ENCODE data around the gene FRMD4A.
"Not testable (repeated sequence)": the region's sequence is repeated elsewhere in the genome, so short reads cannot be mapped to it uniquely, and the experiment has no call there.

The FRMD4A gene

DNA sequence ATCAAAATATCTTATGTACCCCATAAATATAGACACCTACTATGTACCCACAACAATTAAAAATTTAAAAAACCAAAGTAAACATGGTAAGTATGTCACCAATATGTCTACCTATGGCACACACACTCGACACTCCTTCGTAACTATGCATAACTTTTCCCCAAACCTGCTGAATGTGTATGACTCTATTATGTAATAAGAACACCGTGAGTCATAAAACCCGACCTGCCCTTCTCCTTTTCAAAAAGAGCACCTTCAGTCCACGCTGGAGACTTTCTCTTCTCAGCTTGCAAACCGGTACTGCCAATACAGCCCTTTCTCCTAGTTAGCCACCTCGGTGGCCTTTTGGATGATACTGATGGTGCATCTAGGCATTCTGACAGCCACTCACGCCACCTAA is 557.7 kb downstream of the FRMD4A start:
- no peak for DNase-seq

DNA sequence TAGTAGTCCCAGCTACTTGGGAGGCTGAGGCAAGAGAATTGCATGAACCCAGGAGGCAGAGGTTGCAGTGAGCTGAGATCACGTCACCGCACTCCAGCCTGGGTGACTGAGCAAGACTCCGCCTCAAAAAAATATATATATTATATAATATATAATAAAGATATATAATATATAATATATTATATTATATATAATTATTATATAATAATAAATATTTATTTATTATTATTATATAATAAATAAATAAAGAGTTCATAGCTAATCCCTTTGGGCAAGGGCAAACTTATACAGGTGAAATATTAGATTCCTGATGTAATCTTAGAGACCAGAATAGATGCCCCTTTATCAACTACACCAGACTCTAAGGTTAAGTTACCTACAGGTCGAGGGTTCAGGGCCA is 558.7 kb downstream of the FRMD4A start:
- DNase-seq, result no peak

DNA sequence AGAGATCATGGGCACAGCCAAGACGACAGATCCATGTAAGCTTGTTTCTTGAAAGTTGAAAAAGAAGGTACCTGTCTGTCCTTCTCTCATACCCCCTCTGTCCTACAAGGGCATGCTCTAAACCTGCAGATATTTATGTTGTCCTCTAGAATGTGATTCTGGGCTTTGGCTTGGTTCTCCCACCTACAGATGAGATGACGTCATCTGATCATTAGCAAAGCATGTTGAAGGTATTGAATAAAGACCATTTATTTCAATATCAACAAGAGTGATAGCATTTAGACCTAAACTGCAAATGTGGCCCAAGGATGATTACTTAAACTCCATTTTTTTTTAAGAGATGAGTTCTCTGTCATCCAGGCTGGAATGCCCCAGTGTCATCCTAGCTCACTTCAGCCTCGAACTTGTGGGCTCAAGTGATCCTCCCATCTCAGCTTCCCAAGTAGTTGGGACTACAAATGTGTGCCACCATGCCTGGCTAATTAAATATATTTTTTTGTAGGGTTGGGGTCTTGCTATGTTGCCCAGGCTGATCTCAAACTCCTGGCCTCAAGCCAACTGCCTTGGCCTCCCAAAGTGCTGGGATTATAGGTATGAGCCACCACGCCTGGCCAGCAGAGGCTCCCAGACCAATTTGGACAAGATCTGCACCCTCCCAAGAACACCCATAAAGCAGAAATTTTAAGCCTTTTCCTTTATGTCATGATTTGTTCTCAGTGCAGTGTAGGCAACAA is 559.8 kb downstream of the FRMD4A start:
- DNase-seq, result no peak

DNA sequence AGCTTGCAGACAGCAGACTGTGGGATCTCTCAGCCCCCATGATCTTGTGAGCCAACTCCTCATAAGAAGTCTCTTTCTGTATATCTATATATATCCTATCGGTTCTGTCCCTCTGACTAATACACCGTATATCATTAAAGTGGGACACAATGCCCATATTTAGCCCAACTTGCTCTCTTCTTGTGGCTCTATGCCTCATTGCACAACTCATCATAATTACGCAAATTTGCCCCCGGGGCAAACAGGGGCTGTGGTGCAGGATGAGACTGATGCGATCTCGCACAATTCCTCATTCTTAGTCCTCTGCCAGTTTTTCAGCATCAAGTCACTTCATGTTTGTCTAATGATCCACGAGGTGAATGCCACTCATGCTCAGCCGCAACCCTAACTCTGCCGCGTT is 560.8 kb downstream of the FRMD4A start:
- no peak for DNase-seq

DNA sequence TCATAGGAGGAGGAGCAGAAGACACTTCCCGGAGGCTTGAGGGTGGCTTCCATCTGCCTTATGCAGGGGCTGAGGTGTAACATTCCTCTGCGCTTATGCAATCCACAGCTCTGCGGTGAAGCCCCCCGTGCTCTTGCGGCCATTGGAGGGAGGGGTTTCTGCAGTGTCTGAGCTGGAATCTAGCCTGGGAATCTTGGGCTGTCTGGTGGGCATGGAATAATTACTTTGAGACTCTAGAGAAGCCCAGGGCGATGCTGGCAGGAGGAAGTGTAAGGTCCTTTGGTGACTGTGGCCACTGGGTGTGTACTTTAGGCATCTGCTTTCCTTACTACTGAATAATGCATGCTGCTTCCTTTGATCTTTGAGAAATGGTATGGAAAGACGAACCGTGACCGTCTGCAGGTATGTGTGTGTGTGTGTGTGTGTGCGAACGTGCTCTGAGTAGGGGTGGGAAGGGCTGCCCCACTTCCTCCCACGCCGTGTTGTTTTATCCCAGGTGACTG is 563.0 kb downstream of the FRMD4A start:
- DNase-seq, result no peak

DNA sequence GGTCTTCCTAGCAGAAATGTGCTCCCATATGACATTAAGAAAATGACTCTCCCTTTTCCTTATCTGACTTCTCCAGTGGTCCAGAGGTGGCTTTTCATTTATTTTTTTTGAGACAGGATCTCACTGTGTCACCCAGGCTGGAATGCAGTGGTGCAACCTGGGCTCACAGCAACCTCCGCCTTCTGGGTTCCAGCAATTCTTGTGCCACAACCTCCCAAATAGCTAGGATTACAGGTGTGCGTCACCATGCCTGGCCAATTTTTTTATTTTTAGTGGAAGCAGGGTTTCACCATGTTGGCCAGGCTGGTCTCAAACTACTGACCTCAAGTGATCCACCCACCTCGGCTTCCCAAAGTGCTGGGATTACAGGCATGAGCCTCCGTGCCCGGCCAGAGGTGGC is 563.6 kb downstream of the FRMD4A start:
- not testable (repeated sequence) for DNase-seq

DNA sequence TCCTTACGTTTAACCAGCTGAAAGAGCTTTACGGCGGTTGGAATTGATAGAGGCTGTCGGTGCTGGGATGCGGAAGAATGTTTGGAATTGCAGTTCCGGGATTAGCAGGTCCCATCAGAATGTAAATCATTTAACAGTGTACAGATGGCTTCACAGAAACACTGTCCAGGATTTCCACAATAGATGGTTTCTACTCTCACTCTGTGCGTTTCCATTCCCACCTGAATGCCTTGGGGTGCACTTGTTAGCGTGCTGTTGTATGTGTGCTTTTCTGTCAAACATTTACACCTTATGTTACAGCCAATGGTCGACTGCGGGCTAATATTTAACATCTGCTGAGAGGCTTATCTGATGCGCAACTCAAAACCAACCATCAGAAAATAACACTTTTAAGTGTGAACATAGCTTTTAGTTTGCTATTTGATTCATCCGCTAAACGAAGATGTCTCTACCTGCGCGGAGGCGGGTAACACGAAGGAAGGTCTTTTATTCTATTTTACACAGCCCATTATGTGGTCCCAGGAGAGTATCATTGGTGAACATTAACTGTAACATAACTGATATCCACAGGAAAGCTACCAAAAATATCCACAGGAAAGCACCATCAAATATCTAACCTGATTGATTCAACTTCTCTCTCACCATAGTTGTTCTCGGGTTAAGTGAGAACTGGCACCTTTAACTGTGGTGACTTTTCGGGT is 564.9 kb downstream of the FRMD4A start:
- DNase-seq, result no peak

DNA sequence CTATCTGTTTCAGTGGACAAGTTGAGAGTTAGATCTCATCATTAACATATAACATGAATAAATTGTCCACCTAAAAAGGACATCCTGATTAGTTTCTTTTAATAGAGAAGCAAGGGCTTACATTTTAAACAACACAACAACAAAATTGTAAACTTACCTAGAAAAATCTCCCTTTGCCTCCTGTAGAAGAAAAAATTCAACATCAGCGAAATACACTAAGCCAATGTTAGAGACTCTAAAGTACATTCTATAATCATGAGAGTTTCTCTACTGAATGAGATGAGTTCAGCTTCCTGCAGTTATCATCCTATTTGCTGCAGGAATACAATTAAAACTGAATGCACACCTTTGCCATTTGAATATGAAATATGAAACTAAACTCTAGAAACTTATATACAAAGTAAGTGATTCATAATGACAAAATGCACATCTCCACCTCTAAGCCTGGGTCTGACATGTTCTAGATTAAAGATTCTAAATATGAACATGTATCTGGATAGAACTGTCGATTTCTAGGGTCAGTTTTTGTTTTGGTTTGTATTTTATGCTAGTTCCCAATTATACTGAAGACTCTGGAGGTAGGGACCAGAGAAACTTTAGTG is 569.1 kb downstream of the FRMD4A start:
- DNase-seq, result no peak

DNA sequence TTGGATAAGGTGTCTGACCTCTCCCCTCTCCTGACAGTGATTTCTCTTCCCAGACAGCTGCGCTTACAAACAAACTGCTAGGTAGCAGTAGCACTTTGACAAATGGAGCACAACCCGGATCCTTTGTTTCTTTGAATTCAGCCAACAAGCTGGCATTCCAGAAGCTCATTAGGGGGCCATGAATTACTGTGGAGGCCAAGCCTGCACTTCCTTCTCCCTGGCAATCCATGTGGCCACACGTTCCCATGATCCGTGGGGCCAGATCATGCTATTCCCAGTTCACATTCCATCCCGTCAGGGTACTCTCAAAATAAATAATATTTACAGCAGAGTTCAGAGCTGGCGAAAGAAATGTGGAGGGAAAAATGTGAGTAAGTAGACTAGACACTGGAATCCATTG is 571.6 kb downstream of the FRMD4A start:
- DNase-seq, result no peak

DNA sequence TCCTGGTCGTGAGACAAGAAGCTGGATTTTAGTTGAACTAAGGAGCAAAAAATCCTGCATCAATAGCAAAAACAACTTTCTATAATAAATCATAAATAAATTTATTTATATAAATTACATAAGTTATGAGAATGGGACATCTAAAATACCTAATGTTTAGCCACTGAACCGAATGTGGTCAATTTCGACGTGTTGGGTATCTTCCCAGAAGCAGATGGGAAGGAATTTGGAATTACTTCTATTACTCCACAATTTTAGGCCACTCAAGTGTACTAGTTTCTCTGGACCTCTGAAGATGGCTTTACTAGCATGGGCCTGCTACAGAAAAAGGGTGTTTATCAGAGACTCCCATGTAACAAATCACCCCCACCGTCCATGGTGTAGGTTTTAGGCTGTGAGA is 572.0 kb downstream of the FRMD4A start:
- DNase-seq, result no peak

DNA sequence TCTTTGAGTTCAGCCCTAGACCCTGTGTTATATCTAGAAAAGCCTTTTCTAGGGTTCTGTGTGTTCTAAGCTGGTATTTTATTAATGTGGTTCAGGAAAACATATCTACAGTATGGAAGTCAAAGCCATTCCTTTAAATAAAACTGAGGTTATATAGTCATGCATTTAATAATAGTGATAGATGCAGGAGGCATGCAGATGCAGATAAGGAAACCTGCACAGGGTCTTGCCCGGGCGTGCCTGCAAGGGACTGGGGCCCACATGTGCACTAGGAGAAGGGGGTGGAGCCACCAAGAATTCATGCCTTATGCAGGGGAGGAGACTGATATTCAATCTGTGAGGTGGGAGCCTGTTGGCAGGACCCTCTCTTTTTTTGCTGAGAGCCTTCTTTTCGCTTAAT is 572.4 kb downstream of the FRMD4A start:
- DNase-seq, result no peak

DNA sequence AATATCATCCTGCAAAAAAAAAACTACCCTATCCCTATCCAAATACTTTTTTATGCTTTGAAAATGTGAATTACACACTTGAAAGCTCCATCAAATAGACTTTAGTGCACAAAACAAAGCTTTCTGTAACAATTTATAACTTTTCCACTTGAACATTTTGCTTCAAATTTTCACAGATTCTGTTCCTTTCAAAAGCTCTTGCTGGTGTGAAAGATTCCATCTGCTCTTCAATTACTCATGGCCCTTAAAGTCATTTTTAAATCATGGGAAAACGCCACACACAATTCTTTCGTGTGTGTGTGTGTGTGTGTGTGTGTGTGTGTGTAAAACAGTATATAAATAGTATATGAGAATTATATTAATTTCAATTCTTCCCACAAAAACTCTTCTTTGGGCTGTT is 576.4 kb downstream of the FRMD4A start:
- DNase-seq, result no peak

DNA sequence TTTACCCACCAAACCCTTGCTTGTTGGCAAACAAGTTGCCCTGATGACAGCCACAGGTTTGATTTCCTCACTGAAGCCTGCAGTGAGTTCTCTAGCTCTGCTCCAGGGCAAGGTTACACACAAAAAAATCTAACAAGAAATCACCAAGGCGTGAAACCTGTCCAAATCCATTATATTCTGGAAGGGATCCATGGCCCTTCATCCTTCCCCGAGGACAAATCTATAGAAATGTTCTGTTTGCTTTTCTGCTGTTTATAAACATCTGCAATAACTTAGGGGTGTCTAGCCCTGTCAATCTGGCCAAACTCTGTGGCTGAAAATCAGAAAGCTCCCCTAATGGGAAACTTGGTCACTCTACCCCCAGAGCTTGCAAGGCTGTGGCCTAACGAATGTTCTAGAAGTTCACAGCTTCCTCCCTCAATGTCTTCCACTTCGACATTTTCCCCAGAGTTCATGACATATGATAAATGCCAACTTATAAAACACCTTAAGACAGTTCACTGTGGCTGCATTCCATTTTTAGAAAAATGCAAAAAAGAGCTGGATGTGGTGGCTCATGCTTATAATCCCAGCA is 579.4 kb downstream of the FRMD4A start:
- no peak for DNase-seq

DNA sequence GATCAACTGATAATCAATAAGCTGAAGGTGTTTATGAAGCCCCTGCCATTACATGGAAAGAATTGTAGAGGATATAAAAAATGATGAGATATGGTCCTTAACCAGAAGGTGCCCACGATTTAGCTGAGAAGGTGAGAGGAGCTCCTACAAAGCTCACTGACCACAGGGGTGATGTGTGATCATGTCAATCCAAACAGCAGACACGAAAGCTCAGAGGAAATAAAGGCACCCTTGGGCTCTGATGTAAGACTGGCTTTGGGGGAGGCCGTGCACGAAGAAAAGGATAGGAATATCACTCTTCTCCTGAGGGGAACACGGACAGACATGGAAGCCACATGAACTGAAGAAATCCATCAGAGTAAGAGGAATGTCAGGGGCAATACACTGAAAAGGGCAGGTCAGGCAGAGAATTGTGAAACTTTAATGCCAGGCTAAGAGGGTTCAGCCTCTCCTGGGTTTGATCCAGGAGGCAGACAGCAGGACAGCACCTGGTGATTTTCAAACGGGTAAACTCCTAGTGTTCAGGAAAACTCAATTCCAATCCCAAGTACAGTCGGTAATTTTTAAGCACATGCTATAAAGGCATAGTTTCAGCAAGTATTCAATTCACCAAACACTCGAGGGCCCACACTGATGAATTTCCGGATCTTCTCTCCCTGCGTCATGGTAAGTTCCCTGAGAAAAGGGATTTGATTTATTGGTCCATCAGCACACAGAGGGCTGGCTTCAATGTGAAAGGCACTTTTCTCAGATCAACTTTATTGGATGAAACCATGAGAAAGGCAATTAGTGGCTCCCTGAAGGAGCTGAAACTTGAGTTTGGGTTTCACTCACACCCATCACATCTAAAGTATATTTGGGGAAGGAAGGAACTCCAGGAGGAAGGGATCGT is 580.2 kb downstream of the FRMD4A start:
- DNase-seq, result no peak

DNA sequence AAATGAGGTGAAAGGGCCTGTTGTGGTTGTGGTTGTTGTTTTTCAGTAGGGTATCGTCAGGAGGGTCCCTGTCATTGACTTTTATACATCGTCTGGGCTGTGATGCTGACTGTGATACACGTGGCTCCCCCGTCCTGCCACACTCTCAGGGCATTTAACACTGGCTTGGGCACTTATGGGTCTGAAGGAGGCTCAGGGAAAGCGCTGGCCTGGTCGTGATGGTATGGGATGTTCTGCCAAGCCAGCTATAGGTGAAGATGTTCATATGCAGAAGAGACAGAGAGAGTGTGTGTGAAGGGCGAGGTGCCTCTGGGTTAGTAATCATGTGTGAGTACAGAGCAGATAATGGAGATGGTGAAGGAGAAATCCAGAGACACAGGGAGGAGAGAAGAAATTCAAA is 585.5 kb downstream of the FRMD4A start:
- DNase-seq, result no peak

DNA sequence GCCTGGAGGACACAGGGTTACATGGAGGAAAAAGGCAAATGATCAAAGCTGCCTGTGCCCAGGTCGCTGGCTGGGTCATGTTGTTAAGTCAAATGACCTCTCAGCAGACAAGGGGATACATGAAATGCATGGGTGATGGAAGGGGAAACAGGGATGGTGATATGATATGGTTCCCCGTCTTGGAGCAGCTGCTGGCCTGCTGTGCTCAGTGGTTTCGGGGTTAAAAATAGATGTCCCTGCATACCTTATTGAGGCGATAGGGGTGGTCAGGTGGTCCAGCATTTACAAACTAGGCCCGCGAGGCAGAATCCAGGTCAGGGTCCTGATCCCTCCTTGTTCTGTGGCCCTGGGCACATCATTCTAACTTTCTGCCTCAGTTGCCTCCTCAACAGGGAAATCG is 586.8 kb downstream of the FRMD4A start:
- no peak for DNase-seq

DNA sequence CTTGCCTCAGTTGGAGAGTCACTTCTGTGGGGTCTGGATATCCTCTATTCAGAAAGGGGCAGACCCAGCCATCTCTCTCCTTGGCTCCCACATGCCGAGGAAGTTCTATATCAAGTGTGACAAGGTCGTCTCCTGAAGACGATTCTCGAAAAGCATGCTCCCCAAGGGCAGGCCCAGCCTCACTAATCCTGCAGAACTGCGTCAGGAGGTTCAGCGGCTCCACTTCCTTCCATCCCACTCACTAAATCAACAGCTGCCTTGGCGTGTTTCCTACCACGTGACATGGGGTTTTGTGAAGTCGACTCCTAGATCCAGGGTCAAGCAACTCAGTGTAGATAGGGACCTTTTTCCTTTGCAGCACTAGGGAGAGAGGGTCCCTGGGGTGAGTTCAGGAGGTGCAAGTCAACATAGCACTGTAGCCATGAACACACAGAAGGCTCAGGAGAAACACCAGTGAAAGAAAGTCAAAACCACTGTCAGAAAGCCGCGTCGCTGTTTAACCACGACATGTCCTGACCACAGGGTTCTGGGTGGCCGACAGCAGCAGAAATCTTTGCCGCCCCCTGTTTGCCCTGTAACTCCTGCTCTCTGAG is 587.5 kb downstream of the FRMD4A start:
- DNase-seq, result no peak

DNA sequence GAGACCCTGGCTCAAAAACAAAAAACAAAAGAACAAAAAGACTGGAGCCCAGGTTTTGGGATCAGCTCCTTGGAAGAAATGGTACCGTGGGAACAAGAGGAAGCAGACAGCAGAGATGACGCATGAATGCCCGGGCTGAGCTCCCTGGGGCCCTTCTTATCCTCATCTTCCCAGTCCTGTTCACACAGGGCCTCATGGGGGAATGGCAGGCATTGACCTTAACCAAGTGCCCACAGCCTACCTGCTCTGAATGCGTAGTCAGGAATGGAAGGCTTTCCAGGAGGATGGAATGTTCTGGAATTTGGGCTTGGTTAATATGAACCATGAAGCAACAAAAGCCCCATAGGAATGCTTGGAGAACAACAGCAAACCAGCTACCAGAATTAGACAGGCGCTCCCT is 589.3 kb downstream of the FRMD4A start:
- no peak for DNase-seq

DNA sequence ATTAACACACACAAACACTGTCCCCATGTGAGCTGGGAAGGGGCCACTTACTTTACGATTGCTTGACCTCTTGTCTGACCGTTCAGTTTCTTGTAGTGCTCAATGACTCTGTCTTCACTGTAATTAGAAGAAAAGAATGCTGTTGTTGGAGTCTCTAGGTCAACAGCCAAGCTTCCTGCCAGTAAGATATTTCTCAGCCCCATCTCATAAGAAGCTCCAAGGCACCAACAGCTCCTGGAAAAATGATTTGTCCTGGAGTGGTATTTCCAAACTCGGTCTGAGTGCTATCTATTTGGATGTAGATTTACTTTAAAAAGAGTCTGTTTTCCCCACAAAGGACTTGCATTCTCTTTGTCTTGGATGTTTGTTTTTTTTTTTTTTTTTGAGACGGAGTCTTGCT is 590.3 kb downstream of the FRMD4A start:
- DNase-seq, result no peak

DNA sequence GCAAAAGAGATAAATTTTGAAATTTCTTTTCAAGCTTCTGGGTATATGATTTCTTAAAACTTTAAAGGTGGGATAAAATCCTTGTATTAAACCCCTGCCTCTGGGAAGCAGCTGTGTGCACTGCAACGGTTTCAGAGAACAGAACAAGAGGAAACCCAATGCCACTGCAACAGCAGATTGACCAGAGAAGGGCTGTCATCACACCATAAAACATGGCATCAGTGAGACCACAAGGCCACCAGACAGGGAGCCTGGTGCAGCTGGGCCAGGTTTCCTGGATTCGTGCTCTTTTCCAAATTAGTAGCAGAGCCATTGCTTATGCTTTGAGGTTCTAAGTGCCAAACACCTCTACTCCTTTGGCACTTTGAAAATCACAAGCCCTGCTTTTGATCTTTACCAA is 591.5 kb downstream of the FRMD4A start:
- no peak for DNase-seq

DNA sequence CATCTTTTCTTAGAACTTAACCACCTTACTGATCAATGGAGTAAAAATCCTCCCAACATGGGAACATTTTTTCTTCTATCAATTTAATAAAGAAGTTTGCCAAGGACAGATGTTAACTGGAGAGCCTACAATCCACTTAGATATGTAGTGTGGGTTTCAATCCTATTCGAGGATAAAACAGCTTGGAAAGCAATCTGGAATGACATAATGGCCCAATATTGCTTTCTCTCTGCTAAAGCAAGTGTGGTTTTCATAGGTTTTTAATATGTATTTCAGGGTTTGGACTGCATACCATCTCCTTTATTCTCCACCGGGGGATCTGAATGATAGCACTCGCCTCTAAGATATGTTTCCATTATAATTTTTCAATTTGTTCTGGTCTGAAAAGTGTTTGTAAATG is 594.2 kb downstream of the FRMD4A start:
- no peak for DNase-seq

DNA sequence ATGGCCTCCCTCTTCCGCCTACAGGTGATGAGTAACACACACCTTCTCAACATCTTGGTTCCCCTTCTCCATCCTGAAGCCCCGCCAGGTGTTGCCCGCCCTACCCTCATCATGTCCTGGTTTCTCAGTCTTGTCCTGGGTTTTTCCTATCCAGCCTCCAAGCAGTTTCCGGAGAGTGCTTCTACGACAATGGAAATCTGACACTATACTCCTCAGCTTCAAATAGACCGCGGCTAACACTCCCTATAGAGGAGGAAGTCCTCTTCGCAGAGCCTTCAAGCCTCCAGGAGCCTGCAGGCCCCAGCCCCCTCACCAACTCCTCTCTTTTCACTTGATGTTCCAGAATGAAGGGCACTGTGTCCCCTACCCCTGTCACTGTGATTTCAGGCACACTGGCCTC is 596.6 kb downstream of the FRMD4A start:
- DNase-seq, result no peak
